Endodermal cell (in vitro differentiated cells): ENCODE measurements around the gene WSCD1. TPM values are rescaled to one million over a fixed set of nuclear protein-coding genes. Genes with fewer than 3 reads are reported as not detected.

Source experiments
- DNase-seq: peaks from one replicate; pipeline ENCODE4 v3.0.0-alpha.2; 2017
- H3K27ac ChIP-seq: 2 replicates; pipeline ENCODE4 v1.5.1; 2013; ENCODE audit warnings: mild to moderate bottlenecking, low read depth, low read length, moderate library complexity
- H3K27me3 ChIP-seq: 2 replicates; pipeline ENCODE4 v1.6.1; 2013; ENCODE audit warnings: mild to moderate bottlenecking, low read length, moderate library complexity; ENCODE audit not compliant: insufficient read depth, control insufficient read depth, poor library complexity, severe bottlenecking
- H3K36me3 ChIP-seq: 2 replicates; pipeline ENCODE4 v1.7.0; 2013; ENCODE audit warnings: mild to moderate bottlenecking, low read length, moderate library complexity; ENCODE audit not compliant: control insufficient read depth, insufficient read depth
- H3K4me1 ChIP-seq: one replicate; pipeline ENCODE4 v1.7.0; 2013; ENCODE audit warnings: low read length; ENCODE audit not compliant: control insufficient read depth, insufficient read depth
- H3K4me3 ChIP-seq: 2 replicates; pipeline ENCODE4 v1.5.1; 2013; ENCODE audit warnings: mild to moderate bottlenecking, low read length, moderate library complexity
- H3K9ac ChIP-seq: 2 replicates; pipeline ENCODE4 v1.6.1; 2013; ENCODE audit warnings: mild to moderate bottlenecking, low read length, moderate library complexity; ENCODE audit not compliant: poor library complexity, severe bottlenecking; ENCODE audit errors: extremely low read depth
- H3K9me3 ChIP-seq: 2 replicates; pipeline ENCODE4 v1.6.1; 2013; ENCODE audit warnings: mild to moderate bottlenecking, low read length, moderate library complexity; ENCODE audit not compliant: control insufficient read depth
- H3K27ac Mint-ChIP-seq: 2 replicates; pipeline ENCODE4 v1.8.0; 2020; ENCODE audit warnings: mixed read lengths
- H3K27me3 Mint-ChIP-seq: 2 replicates; pipeline ENCODE4 v1.8.0; 2021; ENCODE audit warnings: mild to moderate bottlenecking, mixed read lengths; ENCODE audit not compliant: insufficient read depth
- H3K36me3 Mint-ChIP-seq: 2 replicates; pipeline ENCODE4 v1.8.0; 2020; ENCODE audit warnings: low read depth, mixed read lengths
- H3K4me1 Mint-ChIP-seq: 2 replicates; pipeline ENCODE4 v1.8.0; 2020; ENCODE audit warnings: mixed read lengths
- H3K4me3 Mint-ChIP-seq: 2 replicates; pipeline ENCODE4 v1.8.0; 2020; ENCODE audit warnings: mild to moderate bottlenecking, moderate library complexity, mixed read lengths
- H3K9me3 Mint-ChIP-seq: 2 replicates; pipeline ENCODE4 v1.8.0; 2020; ENCODE audit warnings: mild to moderate bottlenecking, mixed read lengths
- WGBS, 2 experiments: methylation state at CpG; one replicate each; pipeline versions ENCODE4 v1.1.5 to v1.1.7; 2013; ENCODE audit warnings: missing lambda C conversion rate in 2 of 2, mixed read lengths in 1 of 2; ENCODE audit not compliant: insufficient coverage in 1 of 2, insufficient read length in 1 of 2; 5-methylcytosine and 5-hydroxymethylcytosine counted together
- total RNA-seq, 2 donors: library from RNA; stranded (reverse); fragmentation: NEBNext Ultra II Directional in 1 of 2; extraction: Animal tissue kit (Norgen Biotek cat#: 25700) in 1 of 2; gene quantifications; 2 replicates in 1 of 2; 3 replicates in 1 of 2; pipeline ENCODE4 v1.2.1, GENCODE V29; 2021
- TF ChIP-seq, protein P1 (sequence below): fragments of 200-600 bp; sonication (generic); conservative IDR thresholded peaks from 2 replicates; pipeline ENCODE4 v1.5.0; 2021; ENCODE audit warnings: antibody characterized with exemption, mild to moderate bottlenecking

The WSCD1 gene
- total RNA-seq, 2 donors from 2014 or later: 6.5 to 7.7 TPM

DNA sequence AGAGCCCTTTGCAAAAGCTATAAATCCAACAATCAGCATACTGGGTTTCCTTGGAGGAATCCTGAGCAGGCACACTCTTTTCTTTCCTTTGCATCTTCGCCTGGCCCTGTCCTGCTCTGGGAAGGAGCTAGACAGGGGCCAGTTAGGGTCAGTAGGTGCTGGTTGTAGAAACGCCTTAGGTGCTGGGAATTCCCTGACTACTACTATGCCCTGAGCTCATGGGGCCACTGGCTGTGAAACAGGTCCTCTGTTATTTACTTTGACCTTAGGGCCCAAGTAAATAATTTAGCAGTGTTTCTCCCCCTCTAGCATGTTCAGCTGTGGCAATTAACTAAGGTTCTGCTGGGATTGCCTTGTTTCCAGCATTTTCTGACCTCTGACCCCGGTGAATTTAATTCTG, 15.8 kb upstream of the WSCD1 start:
- peaks cover 8% of the 10 kb centered on the region for H3K4me1 Mint-ChIP-seq
- no peak for DNase-seq
- Histone ChIP-seq H3K27me3 (no peaks in the 10 kb centered on the region), H3K9me3 (no peaks in the 10 kb centered on the region), H3K27ac (no peak overlapping the region), H3K9ac (no peak overlapping the region), H3K36me3 (no peaks in the 10 kb centered on the region), H3K4me1 (no peaks in the 10 kb centered on the region), H3K4me3 (no peak overlapping the region)
- TF ChIP-seq, protein P1, sequence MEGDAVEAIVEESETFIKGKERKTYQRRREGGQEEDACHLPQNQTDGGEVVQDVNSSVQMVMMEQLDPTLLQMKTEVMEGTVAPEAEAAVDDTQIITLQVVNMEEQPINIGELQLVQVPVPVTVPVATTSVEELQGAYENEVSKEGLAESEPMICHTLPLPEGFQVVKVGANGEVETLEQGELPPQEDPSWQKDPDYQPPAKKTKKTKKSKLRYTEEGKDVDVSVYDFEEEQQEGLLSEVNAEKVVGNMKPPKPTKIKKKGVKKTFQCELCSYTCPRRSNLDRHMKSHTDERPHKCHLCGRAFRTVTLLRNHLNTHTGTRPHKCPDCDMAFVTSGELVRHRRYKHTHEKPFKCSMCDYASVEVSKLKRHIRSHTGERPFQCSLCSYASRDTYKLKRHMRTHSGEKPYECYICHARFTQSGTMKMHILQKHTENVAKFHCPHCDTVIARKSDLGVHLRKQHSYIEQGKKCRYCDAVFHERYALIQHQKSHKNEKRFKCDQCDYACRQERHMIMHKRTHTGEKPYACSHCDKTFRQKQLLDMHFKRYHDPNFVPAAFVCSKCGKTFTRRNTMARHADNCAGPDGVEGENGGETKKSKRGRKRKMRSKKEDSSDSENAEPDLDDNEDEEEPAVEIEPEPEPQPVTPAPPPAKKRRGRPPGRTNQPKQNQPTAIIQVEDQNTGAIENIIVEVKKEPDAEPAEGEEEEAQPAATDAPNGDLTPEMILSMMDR: no peak
- H3K27me3 Mint-ChIP-seq: peaks cover 13% of the 10 kb centered on the region
- no peak overlapping the region for H3K27ac Mint-ChIP-seq
- no peak overlapping the region for H3K4me3 Mint-ChIP-seq
- no peaks in the 10 kb centered on the region for H3K36me3 Mint-ChIP-seq
- H3K9me3 Mint-ChIP-seq: no peaks in the 10 kb centered on the region
- 87 to 100% methylated on average over 2 to 3 of the region's 3 CpGs for WGBS, 2 experiments

DNA sequence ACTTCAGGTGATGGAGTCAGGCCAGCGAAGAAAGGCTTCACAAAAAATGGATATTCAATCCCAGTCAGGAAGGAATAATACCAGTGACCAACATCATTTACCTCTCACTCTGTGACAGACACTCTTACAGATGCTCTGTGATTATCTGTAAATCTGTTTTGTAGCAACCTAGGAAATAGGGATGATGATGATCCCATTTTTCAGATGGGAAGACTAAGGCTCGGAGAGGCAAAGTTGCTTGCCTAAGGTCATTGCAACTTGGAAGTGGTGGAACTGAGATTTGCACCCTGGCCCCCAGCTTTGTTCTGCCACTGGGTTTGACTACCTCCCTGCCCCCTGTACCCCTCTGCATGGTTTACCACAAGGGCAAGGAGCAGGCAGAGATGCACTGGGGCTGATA, 14.1 kb upstream of the WSCD1 start:
- Histone ChIP-seq H3K4me3 (no peak overlapping the region), H3K27me3 (no peaks in the 10 kb centered on the region), H3K27ac (no peak overlapping the region), H3K9ac (no peak overlapping the region), H3K4me1 (no peaks in the 10 kb centered on the region), H3K36me3 (no peaks in the 10 kb centered on the region), H3K9me3 (no peaks in the 10 kb centered on the region)
- H3K27me3 Mint-ChIP-seq: peaks cover 26% of the 10 kb centered on the region
- no peak for DNase-seq
- no peak overlapping the region for H3K4me3 Mint-ChIP-seq
- no peak overlapping the region for H3K27ac Mint-ChIP-seq
- WGBS, 2 experiments: 90 to 93% methylated on average over 2 of the region's 2 CpGs
- no peaks in the 10 kb centered on the region for H3K9me3 Mint-ChIP-seq
- TF ChIP-seq, protein P1: no peak
- H3K36me3 Mint-ChIP-seq: no peaks in the 10 kb centered on the region
- H3K4me1 Mint-ChIP-seq: peaks cover 8% of the 10 kb centered on the region

DNA sequence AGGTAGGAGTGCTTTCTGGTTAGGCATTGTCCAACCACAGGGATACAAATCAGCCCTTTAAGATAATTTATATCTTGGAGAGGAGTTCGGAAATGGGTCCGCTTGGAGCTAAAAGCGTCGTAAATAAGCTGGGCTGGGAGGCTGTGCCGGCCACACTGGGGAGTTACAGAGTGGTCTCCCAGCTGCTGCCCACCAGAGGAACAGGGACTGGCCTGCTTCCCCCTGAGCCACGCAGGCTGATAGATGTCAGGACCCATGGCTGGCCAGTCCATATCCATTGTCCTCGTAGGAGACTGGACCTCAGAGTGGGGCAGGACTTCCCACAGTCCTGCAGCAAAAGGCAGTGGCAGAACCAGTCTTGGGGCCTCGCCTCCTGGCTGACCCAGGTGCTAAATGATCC, 12.6 kb upstream of the WSCD1 start:
- Histone ChIP-seq H3K4me3 (no peak overlapping the region), H3K9ac (no peak overlapping the region), H3K9me3 (no peaks in the 10 kb centered on the region), H3K4me1 (no peaks in the 10 kb centered on the region), H3K36me3 (no peaks in the 10 kb centered on the region), H3K27me3 (no peaks in the 10 kb centered on the region), H3K27ac (no peak overlapping the region)
- no peaks in the 10 kb centered on the region for H3K9me3 Mint-ChIP-seq
- no peak overlapping the region for H3K4me3 Mint-ChIP-seq
- H3K27ac Mint-ChIP-seq: no peak overlapping the region
- peaks cover 8% of the 10 kb centered on the region for H3K4me1 Mint-ChIP-seq
- H3K27me3 Mint-ChIP-seq: peaks cover 36% of the 10 kb centered on the region
- no peak for DNase-seq
- no peaks in the 10 kb centered on the region for H3K36me3 Mint-ChIP-seq
- WGBS, 2 experiments: 91 to 97% methylated on average over 6 to 8 of the region's 8 CpGs
- TF ChIP-seq, protein P1: no peak
